HepG2 (cell line): ENCODE data around the gene NBEAL1. TPM values are rescaled to one million over a fixed set of nuclear protein-coding genes. Genes with fewer than 3 reads are reported as not detected.
A peak's percentile ranks its signal among the peaks of the same experiment; 100 is the strongest.

Experiments
- CHD2 ChIP-seq: IDR thresholded peaks from 2 replicates; pipeline ENCODE4 v1.6.1; 2011; ENCODE audit warnings: low read depth, low read length, improper control_type of control experiment
- CREB1 ChIP-seq, 2 experiments: fragments of 450-650 bp in 1 of 2; IDR thresholded peaks; 2 replicates each; pipeline ENCODE4 v1.6.1; 2016 to 2017; ENCODE audit warnings: control low read depth in 1 of 2, mild to moderate bottlenecking in 1 of 2, missing compliant biosample characterization in 1 of 2, missing genetic modification characterization in 1 of 2
- HMG20B ChIP-seq: conservative IDR thresholded peaks from 2 replicates; pipeline ENCODE4 v1.6.1; 2016; ENCODE audit warnings: missing genetic modification reagents, missing compliant biosample characterization
- KDM5B ChIP-seq: sonication (generic); formaldehyde crosslinking; IDR thresholded peaks from 2 replicates; pipeline ENCODE4 v1.4.0; 2020; ENCODE audit warnings: missing genetic modification reagents, mild to moderate bottlenecking, borderline replicate concordance
- MLX ChIP-seq: IDR thresholded peaks from 2 replicates; pipeline ENCODE4 v1.6.1; 2016
- NR0B2 ChIP-seq: sonication (generic); formaldehyde crosslinking; IDR thresholded peaks from 2 replicates; pipeline ENCODE4 v1.4.0; 2020; ENCODE audit warnings: mild to moderate bottlenecking, missing genetic modification reagents
- NR2C2 ChIP-seq: sonication (generic); formaldehyde crosslinking; IDR thresholded peaks from 2 replicates; pipeline ENCODE4 v1.4.0; 2020; ENCODE audit warnings: missing genetic modification reagents, mild to moderate bottlenecking, moderate library complexity, borderline replicate concordance
- PREB ChIP-seq: sonication (generic); formaldehyde crosslinking; IDR thresholded peaks from 2 replicates; pipeline ENCODE4 v1.4.0; 2020; ENCODE audit warnings: missing genetic modification reagents
- SAP130 ChIP-seq: IDR thresholded peaks from 2 replicates; pipeline ENCODE4 v1.6.1; 2016; ENCODE audit warnings: low read depth
- SIN3A ChIP-seq: IDR thresholded peaks from 2 replicates; pipeline ENCODE4 v1.6.1; 2011; ENCODE audit warnings: low read depth, mild to moderate bottlenecking, control low read depth, low read length, borderline replicate concordance
- SNAPC4 ChIP-seq: sonication (generic); formaldehyde crosslinking; IDR thresholded peaks from 2 replicates; pipeline ENCODE4 v1.4.0; 2020; ENCODE audit warnings: mild to moderate bottlenecking, missing genetic modification reagents
- ZFX ChIP-seq: sonication (generic); formaldehyde crosslinking; IDR thresholded peaks from 2 replicates; pipeline ENCODE4 v1.4.0; 2020; ENCODE audit warnings: mild to moderate bottlenecking, low read depth, missing genetic modification reagents, moderate library complexity
- ZFYVE20 ChIP-seq: sonication (generic); formaldehyde crosslinking; IDR thresholded peaks from 2 replicates; pipeline ENCODE4 v1.8.0; 2023; ENCODE audit warnings: low read depth, mild to moderate bottlenecking, moderate library complexity, missing genetic modification reagents, borderline replicate concordance
- ZNF431 ChIP-seq: sonication (generic); formaldehyde crosslinking; IDR thresholded peaks from 2 replicates; pipeline ENCODE4 v1.9.0; 2022; ENCODE audit warnings: missing genetic modification reagents, low read depth, mild to moderate bottlenecking, borderline replicate concordance
- ZNF484 ChIP-seq: sonication (generic); formaldehyde crosslinking; IDR thresholded peaks from 2 replicates; pipeline ENCODE4 v1.5.1; 2020; ENCODE audit warnings: mild to moderate bottlenecking, low read depth, missing genetic modification reagents, borderline replicate concordance
- ZNF790 ChIP-seq: sonication (generic); formaldehyde crosslinking; IDR thresholded peaks from 2 replicates; pipeline ENCODE4 v1.8.0; 2022; ENCODE audit warnings: missing genetic modification reagents, mild to moderate bottlenecking, borderline replicate concordance
- ZSCAN31 ChIP-seq: sonication (generic); formaldehyde crosslinking; IDR thresholded peaks from 2 replicates; pipeline ENCODE4 v1.5.0; 2020; ENCODE audit warnings: low read depth, mild to moderate bottlenecking, missing genetic modification reagents
- polyA plus RNA-seq, 8 experiments: library from polyadenylated mRNA; depleted of rRNA in 3 of 8; stranded (reverse) in 7 of 8; unstranded in 1 of 8; fragments of >200 nt; fragmentation: Illumina TruSeq in 4 of 8; extraction: Trizol in 4 of 8; gene quantifications; 2 replicates each; pipeline versions ENCODE4 v1.2.1 to v1.2.3, GENCODE V29; 2011 to 2016; ENCODE audit warnings: low read depth in 4 of 8, missing spikeins in 1 of 8, mixed read lengths in 1 of 8; ENCODE audit not compliant: insufficient read depth in 1 of 8
- total RNA-seq, 5 experiments: library from RNA; depleted of rRNA; stranded (reverse); fragments of >200 nt; fragmentation: Illumina TruSeq; extraction: Trizol; gene quantifications; 2 replicates each; pipeline ENCODE4 v1.2.3, GENCODE V29; 2016; ENCODE audit warnings: low read depth in 1 of 5

Gene NBEAL1
- total and polyA plus RNA-seq, 2 of the 13 experiments (the other 11 are each of a cell fraction or from before 2014, with no cell fraction given): 6.4 to 15.7 TPM

- TF ChIP-seq PREB: no peak
- no peak for TF ChIP-seq ZNF431 (CRISPR knock-in tag)
- no peak for TF ChIP-seq HMG20B (CRISPR knock-in tag)
- peak; percentile 80; the same call in 1 of the 2 replicates for TF ChIP-seq SIN3A
- no peak for TF ChIP-seq ZNF484 (CRISPR knock-in tag)
- TF ChIP-seq KDM5B: peak; percentile 87
- peak; percentile 17; the same call in 1 of the 2 replicates for TF ChIP-seq CHD2
- no peak; the same call in 1 of the 2 replicates for TF ChIP-seq ZNF790 (CRISPR knock-in tag)
- 0 out of 2 replicates have a peak, but pooled peaks have one; percentile 12 for TF ChIP-seq NR2C2
- peak; percentile 88 for TF ChIP-seq SAP130 (CRISPR knock-in tag)
- TF ChIP-seq NR0B2: no peak; the same call in 1 of the 2 replicates
- peak; percentile 65 for TF ChIP-seq MLX (CRISPR knock-in tag)
- peak; percentile 94 for TF ChIP-seq ZSCAN31 (CRISPR knock-in tag)
- TF ChIP-seq SNAPC4 (CRISPR knock-in tag): no peak
- TF ChIP-seq ZFYVE20 (CRISPR knock-in tag): no peak
- TF ChIP-seq ZFX: peak; percentile 57; the same call in 1 of the 2 replicates
- TF ChIP-seq CREB1 (IDR thresholded peaks at IDR 0.05): peak; percentile 97
- TF ChIP-seq CREB1 (CRISPR knock-in tag; IDR thresholded peaks at IDR 0.05): peak; percentile 97
Measured at GRCh38 chr2:203014456-203015199, at the start of gene NBEAL1 (continued).
